SH-SY5Y (cell line): ENCODE results near the gene PHKB.

Experiments used
- GATA2 ChIP-seq: IDR thresholded peaks from 2 replicates; pipeline ENCODE4 v1.6.1; 2011; ENCODE audit warnings: mild to moderate bottlenecking, low read depth, low read length
- GATA3 ChIP-seq: IDR thresholded peaks from 2 replicates; pipeline ENCODE4 v1.6.1; 2011; ENCODE audit warnings: low read depth, mild to moderate bottlenecking, low read length, moderate library complexity

DNA sequence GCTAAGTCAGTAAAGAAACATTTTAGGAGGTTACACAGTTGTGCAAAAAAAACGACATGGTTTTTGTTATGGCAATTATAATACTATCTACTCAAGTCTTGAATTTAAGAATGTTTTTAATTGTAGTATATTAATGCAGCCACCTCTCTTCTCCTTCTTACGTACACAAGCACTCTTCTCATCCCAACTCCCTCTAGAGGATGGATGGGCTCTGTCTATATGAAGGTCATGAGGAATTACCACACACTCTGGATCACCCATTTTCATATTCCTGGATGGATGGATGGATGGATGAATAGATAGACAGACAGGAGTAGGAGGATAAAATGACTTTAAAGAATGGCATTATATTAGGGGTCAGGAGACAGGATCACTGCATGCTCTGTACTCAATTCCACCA, 120.0 kb downstream of the PHKB start:
- TF ChIP-seq GATA2 (no peak), GATA3 (no peak)
